HG02798 (cell line): ENCODE results near the gene MICU1.
"Not testable (repeated sequence)": the region's sequence is repeated elsewhere in the genome, so short reads cannot be mapped to it uniquely, and the experiment has no call there.

ENCODE experiments used
- ATAC-seq: cut with Tn5 transposase; IDR thresholded peaks from one replicate; pipeline ENCODE4 v1.9.1; 2021; ENCODE audit warnings: mild to moderate bottlenecking; ENCODE audit not compliant: unreplicated experiment, poor library complexity

Gene MICU1

GRCh38 chr10:72464438-72464837, 161.4 kb downstream of the MICU1 start:
- no peak for ATAC-seq

- no peak for ATAC-seq
These were observed 163.6 kb downstream of the MICU1 start for GRCh38 chr10:72462261-72462660.

DNA sequence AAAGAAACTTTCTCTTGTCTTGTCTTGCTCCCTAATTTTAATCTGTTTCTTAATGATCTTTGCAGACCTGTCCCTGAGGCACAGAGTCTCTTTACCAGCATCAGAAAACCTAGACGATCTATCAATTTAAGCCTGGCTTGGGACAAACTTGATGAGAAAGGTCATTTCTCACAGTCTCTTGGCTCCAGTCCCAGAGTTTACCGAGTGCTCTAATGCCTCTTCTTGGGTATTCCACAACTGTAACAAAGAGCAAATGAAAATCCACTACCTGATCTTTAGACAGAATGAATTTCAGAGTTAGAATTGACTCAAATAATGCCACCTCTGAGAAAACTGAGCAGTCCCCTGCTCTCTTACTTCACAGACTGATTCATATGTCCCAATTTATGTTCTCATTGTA, 164.8 kb downstream of the MICU1 start:
- ATAC-seq = no peak

GRCh38 chr10:72460284-72460876, 165.5 kb downstream of the MICU1 start:
- no peak for ATAC-seq

DNA sequence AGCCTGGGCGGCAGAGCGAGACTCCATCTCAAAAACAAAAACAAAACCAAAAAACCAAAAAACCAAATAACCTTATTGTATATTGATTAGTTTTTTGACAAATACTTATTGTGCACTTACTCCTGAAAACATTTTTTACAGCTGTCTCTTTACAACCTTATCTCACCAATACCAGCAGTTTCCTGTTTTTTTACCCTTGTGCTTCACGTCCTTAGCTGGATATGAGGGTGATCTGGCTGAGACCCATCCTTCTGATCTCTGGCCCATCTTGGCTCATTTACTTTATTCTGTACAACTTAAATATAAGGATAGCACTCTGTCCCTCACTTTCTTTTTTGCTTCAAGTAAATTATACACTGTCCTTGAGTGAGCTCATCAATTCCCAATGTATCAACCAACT, 166.6 kb downstream of the MICU1 start:
- no peak for ATAC-seq

DNA sequence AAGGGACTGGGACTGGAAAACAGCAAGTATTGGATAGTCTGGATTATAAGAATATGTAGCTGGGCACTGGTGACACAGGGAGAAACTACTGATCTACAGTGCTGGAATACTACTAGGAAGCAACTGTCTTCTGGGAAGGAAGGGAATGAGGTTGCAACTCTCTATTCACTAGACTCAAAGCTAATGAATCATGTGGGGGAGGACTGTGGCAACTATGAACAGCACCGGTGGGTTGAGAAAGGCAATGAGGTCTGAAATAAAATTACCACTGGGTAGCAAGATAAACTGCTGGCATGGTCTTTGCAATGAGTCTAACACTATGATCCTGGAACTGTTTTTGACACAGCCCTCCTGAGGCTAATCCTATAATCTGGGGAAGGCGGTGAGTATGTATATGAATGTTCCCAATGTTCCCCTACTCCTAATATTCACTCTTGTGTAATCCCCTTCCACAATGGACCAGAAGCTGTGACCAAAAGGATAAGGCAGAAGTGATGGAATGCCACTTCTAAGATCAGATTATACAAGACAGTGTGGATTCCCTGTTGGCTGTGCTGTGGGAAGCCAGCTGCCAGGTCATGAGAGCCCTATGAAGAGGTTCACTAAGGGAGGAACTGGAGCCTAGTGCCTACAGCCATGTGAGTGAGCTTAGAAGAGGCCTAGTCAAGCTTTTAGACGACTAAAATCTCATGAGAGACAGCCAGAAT, 169.8 kb downstream of the MICU1 start:
- no peak for ATAC-seq

GRCh38 chr10:72449941-72450441, 175.9 kb downstream of the MICU1 start:
- no peak for ATAC-seq

GRCh38 chr10:72445851-72446250, 180.0 kb downstream of the MICU1 start:
- ATAC-seq = no peak

DNA sequence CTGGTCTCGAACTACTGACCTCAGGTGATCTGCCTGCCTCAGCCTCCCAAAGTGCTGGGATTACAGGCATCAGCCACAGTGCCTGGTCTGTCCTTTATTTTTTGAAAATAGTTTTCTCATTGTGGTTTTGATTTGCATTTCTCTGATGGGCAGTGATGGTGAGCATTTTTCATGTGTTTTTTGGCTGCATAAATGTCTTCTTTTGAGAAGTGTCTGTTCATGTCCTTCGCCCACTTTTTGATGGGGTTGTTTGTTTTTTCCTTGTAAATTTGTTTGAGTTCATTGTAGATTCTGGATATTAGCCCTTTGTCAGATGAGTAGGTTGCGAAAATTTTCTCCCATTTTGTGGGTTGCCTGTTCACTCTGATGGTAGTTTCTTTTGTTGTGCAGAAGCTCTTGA, 182.9 kb downstream of the MICU1 start:
- ATAC-seq = not testable (repeated sequence)

GRCh38 chr10:72435570-72435969, 190.3 kb downstream of the MICU1 start:
- ATAC-seq = no peak

DNA sequence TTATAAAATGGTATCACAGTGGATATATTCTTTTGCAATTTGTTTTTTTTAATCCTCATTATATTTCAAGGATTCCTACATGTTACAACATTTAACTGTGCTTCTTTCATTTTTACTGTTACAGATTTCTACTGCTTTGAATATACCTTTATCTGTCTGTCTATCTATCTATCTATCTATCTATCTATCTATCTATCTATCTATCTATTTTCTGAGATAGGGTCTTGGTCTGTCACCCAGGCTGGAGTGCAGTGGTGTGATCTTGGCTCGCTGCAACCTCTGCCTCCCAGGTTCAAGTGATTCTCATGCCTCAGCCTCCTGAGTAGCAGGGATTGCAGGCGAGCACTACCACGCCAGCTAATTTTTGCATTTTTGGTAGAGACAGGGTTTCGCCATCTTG, 194.9 kb downstream of the MICU1 start:
- not testable (repeated sequence) for ATAC-seq

- no peak for ATAC-seq
These were observed 195.9 kb downstream of the MICU1 start for GRCh38 chr10:72429931-72430330.

GRCh38 chr10:72426986-72427385, 198.9 kb downstream of the MICU1 start:
- ATAC-seq = no peak

DNA sequence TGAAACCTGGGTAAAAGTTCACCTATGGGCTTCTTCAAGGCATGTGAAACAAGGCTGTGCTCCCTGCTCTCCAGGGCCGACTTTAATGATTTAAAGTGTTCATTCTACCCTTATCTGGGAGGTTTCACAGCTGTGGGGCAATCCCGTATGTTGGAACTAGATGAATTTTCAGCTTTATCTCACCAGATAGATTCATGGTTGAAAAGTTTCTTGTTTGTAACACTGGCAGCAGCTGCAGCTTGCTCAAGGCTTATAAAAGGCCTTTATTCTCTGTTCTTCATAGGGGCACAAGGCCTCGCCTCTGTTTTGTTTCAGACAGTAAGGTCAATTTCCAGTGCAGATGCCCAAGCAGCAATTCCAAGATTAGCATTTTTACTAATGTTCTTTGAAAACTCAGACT, 200.7 kb downstream of the MICU1 start:
- no peak for ATAC-seq

DNA sequence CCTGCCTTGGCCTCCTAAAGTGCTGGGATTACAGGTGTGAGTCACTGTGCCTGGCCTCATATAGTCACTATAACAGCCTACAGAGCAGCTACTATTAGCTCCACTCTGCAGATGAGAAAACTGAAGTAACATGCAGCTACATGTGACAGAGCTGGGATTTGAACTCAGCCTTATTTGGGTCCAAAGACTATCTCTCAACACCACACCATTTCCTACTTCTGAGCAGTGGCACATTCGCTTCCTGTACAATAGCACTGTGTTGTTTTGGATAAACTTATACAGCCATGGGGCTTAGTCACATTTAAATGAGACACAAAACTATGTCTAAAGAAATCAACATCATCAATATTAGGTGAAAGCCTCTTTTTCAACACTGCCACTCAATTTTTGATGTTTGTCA, 201.3 kb downstream of the MICU1 start:
- ATAC-seq = no peak

- ATAC-seq = no peak
These were observed 202.5 kb downstream of the MICU1 start for GRCh38 chr10:72423426-72423825.

DNA sequence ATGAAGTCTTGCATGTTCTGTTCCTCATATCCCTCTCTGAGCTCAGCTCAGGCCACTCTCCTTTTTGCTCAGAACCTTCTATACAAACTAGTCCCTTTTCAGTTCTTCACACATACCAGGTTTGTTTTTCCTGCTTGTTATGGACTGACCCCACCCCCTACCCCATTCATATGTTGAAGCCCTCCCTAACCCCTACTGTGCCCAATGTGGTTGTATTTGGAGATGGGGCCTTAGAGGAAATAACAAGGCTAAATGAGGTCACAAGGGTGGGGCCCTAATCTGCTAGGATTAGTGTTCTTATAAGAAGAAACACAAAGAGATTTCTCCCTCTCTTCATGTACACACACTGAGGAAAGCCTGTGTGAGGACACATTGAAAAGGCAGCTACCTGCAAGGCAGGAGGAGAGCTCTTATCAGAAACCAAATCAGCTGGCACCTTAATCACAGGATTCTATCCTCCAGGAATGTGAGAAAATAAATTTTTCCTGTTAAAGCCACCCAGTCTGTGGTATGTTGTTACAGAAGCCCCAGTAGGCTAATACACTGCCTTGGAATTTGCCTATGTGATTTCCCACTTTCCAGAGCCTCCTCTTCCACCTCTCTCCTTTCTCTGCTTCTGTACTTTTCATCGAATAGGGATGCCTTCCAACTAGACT, 203.9 kb downstream of the MICU1 start:
- ATAC-seq = no peak

DNA sequence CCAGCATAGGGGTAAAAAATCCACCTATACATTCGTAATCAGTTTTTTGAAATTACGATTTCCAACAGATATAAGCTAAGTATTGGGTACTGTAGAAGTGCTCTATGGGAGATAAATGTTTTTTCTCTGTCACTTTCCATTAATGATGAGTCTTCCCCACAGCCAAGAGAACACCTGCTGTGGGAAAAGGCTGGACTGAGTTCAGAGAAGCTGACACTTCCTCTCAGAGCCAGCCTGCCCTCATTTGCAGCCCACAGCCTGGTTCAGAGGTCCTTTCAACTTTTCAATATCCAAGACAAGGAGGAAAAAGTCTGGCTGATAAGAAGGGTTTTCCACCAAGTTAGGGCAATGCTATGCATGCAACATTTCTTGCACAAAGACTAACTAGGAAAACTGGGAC, 206.6 kb downstream of the MICU1 start:
- no peak for ATAC-seq

DNA sequence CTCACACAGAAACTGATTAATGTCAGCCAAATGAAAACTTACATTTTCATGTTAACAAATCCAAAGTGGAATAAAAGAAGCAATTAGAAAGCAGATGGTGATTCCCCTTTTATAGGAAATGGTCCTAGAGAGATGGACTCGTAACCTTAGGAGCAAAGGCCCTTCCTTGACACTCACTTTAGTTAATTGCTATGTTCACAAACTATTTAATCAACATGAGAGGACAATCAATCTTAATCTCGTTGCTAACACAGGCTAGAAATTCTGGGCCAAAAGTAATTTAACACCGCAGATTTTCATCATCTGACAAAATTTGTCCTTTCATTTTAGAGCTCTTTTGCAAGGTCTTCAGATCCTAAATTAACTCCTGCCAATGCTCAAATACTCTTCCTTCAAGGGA, 207.2 kb downstream of the MICU1 start:
- ATAC-seq = no peak

- ATAC-seq = no peak
These were observed 207.9 kb downstream of the MICU1 start for GRCh38 chr10:72417971-72418370.

GRCh38 chr10:72416661-72417060, 209.2 kb downstream of the MICU1 start:
- ATAC-seq = no peak

DNA sequence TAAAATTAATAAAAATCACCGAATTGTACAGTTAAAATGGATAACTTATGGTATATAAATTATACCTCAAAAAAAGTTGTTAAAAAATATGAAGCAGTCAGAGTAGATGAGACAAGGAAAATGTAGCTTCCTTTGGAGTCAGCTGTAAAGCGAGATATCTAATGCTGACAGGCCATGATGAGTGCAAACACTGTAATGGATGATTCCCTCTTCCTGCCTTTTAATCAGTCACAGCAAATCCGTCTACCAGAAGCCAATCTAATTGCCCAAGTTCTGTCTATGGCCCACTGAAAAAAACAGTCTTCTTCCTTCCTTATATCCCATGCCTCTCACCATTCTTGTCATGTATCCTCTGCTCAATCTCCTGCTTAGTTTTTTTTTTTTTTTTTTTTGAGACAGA, 211.2 kb downstream of the MICU1 start:
- ATAC-seq = no peak
